ENCODE measurements around the gene TDRD12.

DNA sequence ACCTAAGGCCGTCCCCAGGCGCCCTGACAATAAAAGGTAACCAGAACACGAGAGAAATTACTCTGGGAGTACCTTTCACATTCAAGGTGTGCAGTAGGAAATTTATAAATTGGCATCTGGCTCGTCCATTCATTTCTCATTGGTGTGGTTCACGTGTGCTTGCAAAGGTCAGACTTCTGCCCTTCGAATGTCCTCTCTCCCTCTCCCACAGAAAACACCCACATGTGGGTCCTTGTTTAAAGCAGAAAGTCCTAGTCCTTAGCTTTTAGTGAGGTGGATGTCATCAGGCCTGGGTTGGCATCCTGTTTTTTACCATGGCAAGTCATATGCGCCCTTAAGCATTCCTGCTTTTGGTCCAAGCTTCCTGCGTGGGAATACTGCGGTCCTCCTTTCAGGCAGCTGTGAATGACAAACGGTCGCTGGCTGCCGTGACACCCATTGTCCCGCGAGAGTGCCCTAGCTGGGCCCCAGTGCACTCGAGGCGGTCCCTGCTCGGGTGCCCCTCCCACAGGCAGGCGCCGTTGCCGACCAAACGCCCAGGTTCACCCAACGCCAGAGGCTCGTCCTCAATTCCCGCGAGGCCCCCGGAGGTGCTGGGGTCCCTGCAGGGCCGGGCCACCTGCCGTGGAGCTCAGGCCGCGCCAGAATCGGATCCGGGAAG is 28.1 kb upstream of the TDRD12 start, which contains the start of gene NUDT19:
- peak; percentile 86 for TF ChIP-seq POLR2A (IDR thresholded peaks at IDR 0.05)
- TF ChIP-seq, protein P1, sequence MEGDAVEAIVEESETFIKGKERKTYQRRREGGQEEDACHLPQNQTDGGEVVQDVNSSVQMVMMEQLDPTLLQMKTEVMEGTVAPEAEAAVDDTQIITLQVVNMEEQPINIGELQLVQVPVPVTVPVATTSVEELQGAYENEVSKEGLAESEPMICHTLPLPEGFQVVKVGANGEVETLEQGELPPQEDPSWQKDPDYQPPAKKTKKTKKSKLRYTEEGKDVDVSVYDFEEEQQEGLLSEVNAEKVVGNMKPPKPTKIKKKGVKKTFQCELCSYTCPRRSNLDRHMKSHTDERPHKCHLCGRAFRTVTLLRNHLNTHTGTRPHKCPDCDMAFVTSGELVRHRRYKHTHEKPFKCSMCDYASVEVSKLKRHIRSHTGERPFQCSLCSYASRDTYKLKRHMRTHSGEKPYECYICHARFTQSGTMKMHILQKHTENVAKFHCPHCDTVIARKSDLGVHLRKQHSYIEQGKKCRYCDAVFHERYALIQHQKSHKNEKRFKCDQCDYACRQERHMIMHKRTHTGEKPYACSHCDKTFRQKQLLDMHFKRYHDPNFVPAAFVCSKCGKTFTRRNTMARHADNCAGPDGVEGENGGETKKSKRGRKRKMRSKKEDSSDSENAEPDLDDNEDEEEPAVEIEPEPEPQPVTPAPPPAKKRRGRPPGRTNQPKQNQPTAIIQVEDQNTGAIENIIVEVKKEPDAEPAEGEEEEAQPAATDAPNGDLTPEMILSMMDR (IDR thresholded peaks at IDR 0.05) = peak in 1 of 5 experiments; percentile 9
- TF ChIP-seq POLR2AphosphoS5 (IDR thresholded peaks at IDR 0.05) = peak; percentile 78 to 95 (median 88)
- TF ChIP-seq EP300 (IDR thresholded peaks at IDR 0.05; ENCODE audit: low read depth) = no peak
